Measurements from ENCODE around the gene ADRA1B. TPM values are rescaled to one million over a fixed set of nuclear protein-coding genes. Genes with fewer than 3 reads are reported as not detected.

ADRA1B gene
- 0.29 and 0.40 TPM in 2 replicates for total RNA-seq (2014; rRNA removed)
- Bru-seq, nascent RNA, result percentile 24 among the genes with signal in this experiment
- BruChase-seq, experiment 1, labeled RNA remaining after a 6-hour chase, result percentile 24 among the genes with signal in this experiment
- percentile 20 among the genes with signal in this experiment for BruChase-seq, experiment 2, labeled RNA remaining after a 2-hour chase
- long read RNA-seq, partial matches to known transcripts, result 0 of 2 reads
- long read RNA-seq, other reads (novel, unspliced or antisense), result 2 of 2 reads

DNA sequence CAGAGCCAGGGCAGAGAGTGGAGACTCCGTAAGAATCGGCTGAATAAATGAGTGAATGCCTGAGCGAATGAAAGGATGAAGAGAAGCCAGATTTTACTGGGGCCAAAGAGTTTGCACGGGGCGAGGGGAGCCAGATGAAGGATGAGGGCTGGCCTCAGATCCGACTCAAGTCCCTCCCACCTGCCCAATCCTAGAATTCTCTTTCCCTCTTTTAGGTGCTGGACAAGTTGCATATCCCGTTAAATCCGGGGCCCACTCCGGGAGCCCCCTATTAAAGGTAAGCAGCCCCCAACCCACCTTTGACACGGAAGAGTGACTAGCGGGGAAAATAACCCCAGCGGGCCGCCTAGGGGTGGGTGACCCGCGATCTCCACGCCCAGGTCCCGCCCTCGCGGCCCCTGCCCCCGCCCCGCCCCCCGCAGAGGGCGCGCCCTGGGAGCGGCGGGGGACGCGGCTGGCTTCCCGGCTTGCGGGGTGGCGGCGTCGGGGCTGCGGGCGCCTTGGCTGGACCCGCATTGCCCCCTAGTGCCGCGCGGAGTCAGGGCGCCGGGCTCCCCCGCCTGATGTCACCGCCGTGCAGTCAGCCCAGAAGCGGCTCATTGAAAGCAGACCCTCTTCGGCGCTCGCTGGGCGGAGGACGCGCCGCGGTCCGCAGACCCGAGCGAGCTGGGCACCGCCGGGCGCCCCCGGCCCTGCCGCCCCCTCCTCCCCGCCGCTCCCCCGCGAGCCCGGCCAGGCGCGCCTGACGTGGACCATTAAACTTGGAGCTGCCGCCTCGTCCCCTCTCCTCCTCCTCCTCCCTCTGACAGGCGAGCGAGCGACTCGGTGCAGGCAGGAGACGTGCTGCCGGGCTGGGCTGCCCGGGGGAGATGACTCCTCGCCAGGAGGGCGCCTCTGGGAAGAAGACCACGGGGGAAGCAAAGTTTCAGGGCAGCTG, at the start of gene ADRA1B:
Gene ADRA1B, plus strand, starts transcription at position 579 of the 937 bp plus-strand sequence. CDS start 424 bp downstream, outside the sequence.
- H3F3A ChIP-seq (ENCODE audit: low read length, unreplicated experiment), result no peaks in the 10 kb centered on the region
- H3K36me3 ChIP-seq (ENCODE audit: low read depth, low read length), result no peaks in the 10 kb centered on the region
- CTCF ChIA-PET, result interaction anchor here (0.6 to 1.3 kb wide), 6 partner anchors 12 to 465 kb away, joined by 3 to 13 read pairs (median 5); no protein-coding TSS in a partner anchor
- TF ChIP-seq EZH2phosphoT487 (IDR thresholded peaks at IDR 0.05; ENCODE audit: borderline replicate concordance, low read length) (no peak), EZH2 (IDR thresholded peaks at IDR 0.05; ENCODE audit: low read length, unreplicated experiment) (no peak)
- TF ChIP-seq, protein P1, sequence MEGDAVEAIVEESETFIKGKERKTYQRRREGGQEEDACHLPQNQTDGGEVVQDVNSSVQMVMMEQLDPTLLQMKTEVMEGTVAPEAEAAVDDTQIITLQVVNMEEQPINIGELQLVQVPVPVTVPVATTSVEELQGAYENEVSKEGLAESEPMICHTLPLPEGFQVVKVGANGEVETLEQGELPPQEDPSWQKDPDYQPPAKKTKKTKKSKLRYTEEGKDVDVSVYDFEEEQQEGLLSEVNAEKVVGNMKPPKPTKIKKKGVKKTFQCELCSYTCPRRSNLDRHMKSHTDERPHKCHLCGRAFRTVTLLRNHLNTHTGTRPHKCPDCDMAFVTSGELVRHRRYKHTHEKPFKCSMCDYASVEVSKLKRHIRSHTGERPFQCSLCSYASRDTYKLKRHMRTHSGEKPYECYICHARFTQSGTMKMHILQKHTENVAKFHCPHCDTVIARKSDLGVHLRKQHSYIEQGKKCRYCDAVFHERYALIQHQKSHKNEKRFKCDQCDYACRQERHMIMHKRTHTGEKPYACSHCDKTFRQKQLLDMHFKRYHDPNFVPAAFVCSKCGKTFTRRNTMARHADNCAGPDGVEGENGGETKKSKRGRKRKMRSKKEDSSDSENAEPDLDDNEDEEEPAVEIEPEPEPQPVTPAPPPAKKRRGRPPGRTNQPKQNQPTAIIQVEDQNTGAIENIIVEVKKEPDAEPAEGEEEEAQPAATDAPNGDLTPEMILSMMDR (conservative IDR thresholded peaks at IDR 0.05; ENCODE audit: low read depth, low read length), result peak; percentile 53
- H3K4me3 ChIP-seq (ENCODE audit: low read length), result peak within 1 kb of the TSS; percentile 68
- H3K27ac ChIP-seq (ENCODE audit: low read length), result no peak within 1 kb of the TSS
- intact Hi-C loops (cut with micrococcal nuclease), result loop anchor here (1.0 to 5.0 kb wide), 5 partner anchors 144 to 472 kb away; no protein-coding TSS in a partner anchor
- ATAC-seq, result peak; percentile 90
- DNase-seq, result peak; percentile 68
- H3K4me1 ChIP-seq (ENCODE audit: insufficient read depth, low read length), result peaks cover 34% of the 10 kb centered on the region
- peak within 1 kb of the TSS; percentile 81 for H3K4me2 ChIP-seq (ENCODE audit: low read length)
- H3K27me3 ChIP-seq (ENCODE audit: low read length), result no peaks in the 10 kb centered on the region
- POLR2A ChIA-PET (ENCODE audit: unreplicated experiment), result no interaction called here
- H2AFZ ChIP-seq (ENCODE audit: low read length), result peak within 1 kb of the TSS; percentile 60
- H3K9me3 ChIP-seq (ENCODE audit: low read length), result no peaks in the 10 kb centered on the region
- H3K9ac ChIP-seq (ENCODE audit: low read length), result 0 out of 2 replicates have a peak within 1 kb of the TSS, but pooled peaks have one; percentile 17
- H3K9me2 ChIP-seq (replicated peaks; ENCODE audit: low read length), result no peaks in the 10 kb centered on the region
- H3K79me2 ChIP-seq (ENCODE audit: low read length), result no peaks in the 10 kb centered on the region
- no TSS peak for BruUV-seq (replicated peaks)
- no peaks in the 10 kb centered on the region for H4K20me1 ChIP-seq (ENCODE audit: low read length)

DNA sequence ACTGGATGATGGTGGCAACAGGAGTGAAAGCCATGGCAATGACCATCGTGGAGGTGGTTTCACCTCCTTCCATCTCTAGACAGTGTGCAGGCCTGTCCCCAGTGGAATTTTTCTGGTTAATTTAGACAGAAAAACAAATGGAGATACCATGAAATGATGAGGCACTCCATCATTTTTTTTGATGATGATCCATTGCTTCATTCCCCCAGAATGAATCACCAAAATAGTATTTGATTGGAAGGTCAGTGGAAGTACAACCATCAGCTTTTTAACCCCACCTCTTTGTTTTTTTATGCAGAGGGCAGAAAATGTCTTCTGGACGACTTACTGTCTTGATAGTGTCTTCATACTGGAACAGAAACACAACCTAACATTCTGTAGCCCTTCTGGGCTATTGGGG, 42.6 kb upstream of the ADRA1B start:
- intact Hi-C loops (cut with micrococcal nuclease), result no loop called here
- H3K9me2 ChIP-seq (replicated peaks; ENCODE audit: low read length), result no peaks in the 10 kb centered on the region
- H3F3A ChIP-seq (ENCODE audit: low read length, unreplicated experiment), result no peaks in the 10 kb centered on the region
- H3K4me2 ChIP-seq (ENCODE audit: low read length), result no peak overlapping the region
- ChIA-PET POLR2A (ENCODE audit: unreplicated experiment) (interaction anchor here (0.6 kb wide), 1 partner anchor 65 kb away, joined by 3 read pairs; no protein-coding TSS in a partner anchor), CTCF (no interaction called here)
- H2AFZ ChIP-seq (ENCODE audit: low read length), result no peak overlapping the region
- peak; percentile 47 for DNase-seq
- H3K4me3 ChIP-seq (ENCODE audit: low read length), result no peak overlapping the region
- no peaks in the 10 kb centered on the region for H3K27me3 ChIP-seq (ENCODE audit: low read length)
- no peaks in the 10 kb centered on the region for H3K79me2 ChIP-seq (ENCODE audit: low read length)
- no TSS peak for BruUV-seq (replicated peaks)
- ATAC-seq, result no peak
- H3K36me3 ChIP-seq (ENCODE audit: low read depth, low read length), result no peaks in the 10 kb centered on the region
- H3K9ac ChIP-seq (ENCODE audit: low read length), result no peak overlapping the region
- peaks cover 10% of the 10 kb centered on the region for H3K4me1 ChIP-seq (ENCODE audit: insufficient read depth, low read length)
- H3K27ac ChIP-seq (ENCODE audit: low read length), result no peak overlapping the region
- TF ChIP-seq, protein P1 (conservative IDR thresholded peaks at IDR 0.05; ENCODE audit: low read depth, low read length), result no peak
- TF ChIP-seq EZH2phosphoT487 (IDR thresholded peaks at IDR 0.05; ENCODE audit: borderline replicate concordance, low read length) (no peak), EZH2 (IDR thresholded peaks at IDR 0.05; ENCODE audit: low read length, unreplicated experiment) (no peak)
- H3K9me3 ChIP-seq (ENCODE audit: low read length), result no peaks in the 10 kb centered on the region
- no peaks in the 10 kb centered on the region for H4K20me1 ChIP-seq (ENCODE audit: low read length)
